ENCODE results near the gene SDF4. TPM values are rescaled to one million over a fixed set of nuclear protein-coding genes. Genes with fewer than 3 reads are reported as not detected.
"Not testable (repeated sequence)": the region's sequence is repeated elsewhere in the genome, so short reads cannot be mapped to it uniquely, and the experiment has no call there.

The SDF4 gene
- total RNA-seq, 4 donors from 2014 or later, result 29.7 to 105 (median 50.3) TPM

DNA sequence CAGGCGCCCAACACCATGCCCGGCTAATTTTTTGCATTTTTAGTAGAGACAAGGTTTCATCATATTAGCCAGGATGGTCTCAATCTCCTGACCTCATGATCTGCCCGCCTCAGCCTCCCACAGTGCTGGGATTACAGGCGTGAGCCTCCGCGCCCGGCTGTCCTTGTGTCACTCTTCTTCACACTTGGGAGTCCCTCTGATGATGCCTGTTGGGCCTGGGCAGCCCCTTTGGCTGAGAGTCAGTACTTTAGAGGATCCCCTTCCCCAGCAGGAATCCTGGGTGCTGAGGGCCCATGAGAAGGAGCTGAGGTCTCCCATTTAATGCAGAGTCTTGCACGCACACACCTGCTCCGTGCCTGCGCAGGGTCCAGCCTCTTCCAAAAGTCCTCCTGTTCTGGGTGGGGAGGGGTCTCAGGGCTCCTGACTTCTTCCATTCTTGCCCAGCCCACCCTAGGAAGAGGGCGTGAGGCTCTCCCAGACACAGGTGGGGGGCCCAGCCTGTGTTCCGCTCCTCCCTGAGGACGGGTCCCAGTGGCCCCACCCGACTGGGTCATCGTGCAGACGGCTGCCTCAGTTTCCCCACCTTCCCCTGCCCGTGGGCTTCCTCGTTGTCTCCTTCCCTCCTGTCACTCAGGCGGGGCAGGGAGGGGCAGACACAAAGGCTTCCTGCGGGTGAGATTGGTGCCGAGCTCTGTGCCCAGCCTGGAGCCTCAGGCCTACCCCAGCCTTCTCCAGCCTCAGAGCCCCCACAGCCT is 54.2 kb downstream of the SDF4 start:
- TF ChIP-seq, protein P1, sequence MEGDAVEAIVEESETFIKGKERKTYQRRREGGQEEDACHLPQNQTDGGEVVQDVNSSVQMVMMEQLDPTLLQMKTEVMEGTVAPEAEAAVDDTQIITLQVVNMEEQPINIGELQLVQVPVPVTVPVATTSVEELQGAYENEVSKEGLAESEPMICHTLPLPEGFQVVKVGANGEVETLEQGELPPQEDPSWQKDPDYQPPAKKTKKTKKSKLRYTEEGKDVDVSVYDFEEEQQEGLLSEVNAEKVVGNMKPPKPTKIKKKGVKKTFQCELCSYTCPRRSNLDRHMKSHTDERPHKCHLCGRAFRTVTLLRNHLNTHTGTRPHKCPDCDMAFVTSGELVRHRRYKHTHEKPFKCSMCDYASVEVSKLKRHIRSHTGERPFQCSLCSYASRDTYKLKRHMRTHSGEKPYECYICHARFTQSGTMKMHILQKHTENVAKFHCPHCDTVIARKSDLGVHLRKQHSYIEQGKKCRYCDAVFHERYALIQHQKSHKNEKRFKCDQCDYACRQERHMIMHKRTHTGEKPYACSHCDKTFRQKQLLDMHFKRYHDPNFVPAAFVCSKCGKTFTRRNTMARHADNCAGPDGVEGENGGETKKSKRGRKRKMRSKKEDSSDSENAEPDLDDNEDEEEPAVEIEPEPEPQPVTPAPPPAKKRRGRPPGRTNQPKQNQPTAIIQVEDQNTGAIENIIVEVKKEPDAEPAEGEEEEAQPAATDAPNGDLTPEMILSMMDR (IDR thresholded peaks at IDR 0.05), result no peak
- no peak for TF ChIP-seq POLR2A (IDR thresholded peaks at IDR 0.05)
- no peak for DNase-seq
- peaks cover 10 to 18% of the 10 kb centered on the region in 2 donors for H3K27me3 ChIP-seq

DNA sequence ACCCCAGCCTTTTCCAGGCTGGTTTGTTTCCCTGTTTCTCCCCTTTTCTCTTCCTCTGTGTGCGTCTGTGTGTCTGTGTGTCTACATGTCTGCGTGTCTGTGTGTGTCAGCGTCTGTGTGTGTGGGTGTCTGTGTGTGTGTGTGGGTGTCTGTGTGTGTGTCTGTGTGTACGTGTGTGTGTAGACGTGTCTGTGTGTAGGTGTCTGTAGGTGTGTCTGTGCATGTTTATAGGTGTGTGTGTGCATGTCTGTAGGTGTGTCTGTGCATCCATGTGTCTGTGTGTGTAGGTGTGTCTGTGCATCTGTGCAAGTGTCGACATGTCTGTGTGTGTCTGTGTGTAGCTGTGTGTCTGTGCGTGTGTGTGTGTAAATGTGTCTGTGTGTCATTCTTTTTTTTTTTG is 54.9 kb downstream of the SDF4 start:
- Histone ChIP-seq H3K27me3 (peaks cover 10 to 19% of the 10 kb centered on the region in 2 donors), H3K4me1 (no peaks in the 10 kb centered on the region), H3K4me3 (no peak overlapping the region), H3K27ac (no peak overlapping the region), H3K36me3 (no peaks in the 10 kb centered on the region), H3K9me3 (no peaks in the 10 kb centered on the region)
- intact Hi-C loops (cut with DNase I; ENCODE audit: low total_unique reads), result no loop called here
- DNase-seq, result no peak
- TF ChIP-seq, protein P1 (IDR thresholded peaks at IDR 0.05), result no peak
- TF ChIP-seq POLR2A (IDR thresholded peaks at IDR 0.05), result no peak

More for the DNA sequence above, 54.2 kb downstream of the SDF4 start:
- Histone ChIP-seq H3K27ac (no peak overlapping the region), H3K4me1 (no peaks in the 10 kb centered on the region), H3K36me3 (no peaks in the 10 kb centered on the region), H3K9me3 (no peaks in the 10 kb centered on the region), H3K4me3 (no peak overlapping the region)
- intact Hi-C loops (cut with DNase I; ENCODE audit: low total_unique reads), result no loop called here

DNA sequence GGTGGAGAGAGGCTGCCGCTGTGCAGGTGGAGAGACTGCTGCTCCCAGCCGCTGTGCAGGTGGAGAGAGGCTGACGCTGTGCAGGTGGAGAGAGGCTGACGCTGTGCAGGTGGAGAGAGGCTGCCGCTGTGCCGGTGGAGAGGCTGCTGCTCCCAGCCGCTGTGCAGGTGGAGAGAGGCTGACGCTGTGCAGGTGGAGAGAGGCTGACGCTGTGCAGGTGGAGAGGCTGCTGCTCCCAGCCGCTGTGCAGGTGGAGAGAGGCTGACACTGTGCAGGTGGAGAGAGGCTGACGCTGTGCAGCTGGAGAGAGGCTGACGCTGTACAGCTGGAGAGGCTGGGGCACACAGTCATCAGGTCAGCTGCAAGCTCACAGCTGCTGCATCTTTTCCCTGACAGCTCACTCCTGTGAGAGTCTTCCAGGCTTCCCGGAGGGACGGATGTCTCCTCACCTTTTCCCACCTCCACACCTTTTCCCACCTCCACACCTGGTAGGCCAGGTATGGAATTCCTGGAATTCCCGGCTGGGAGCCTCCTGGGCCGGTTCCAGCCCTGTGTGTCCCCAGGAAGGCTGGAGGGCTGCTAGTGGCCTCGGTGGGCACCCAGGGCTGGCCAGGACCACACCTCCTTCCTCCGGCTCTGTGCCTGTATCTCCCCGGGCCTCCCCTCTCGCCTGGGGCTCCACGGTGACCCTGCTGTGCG is 55.6 kb downstream of the SDF4 start:
- DNase-seq; H3K9me3 ChIP-seq; H3K27ac ChIP-seq; H3K36me3 ChIP-seq; H3K4me1 ChIP-seq; H3K4me3 ChIP-seq; intact Hi-C loops (cut with DNase I; ENCODE audit: low total_unique reads): not testable (repeated sequence)
- H3K27me3 ChIP-seq, result peaks cover 10 to 19% of the 10 kb centered on the region in 2 donors

DNA sequence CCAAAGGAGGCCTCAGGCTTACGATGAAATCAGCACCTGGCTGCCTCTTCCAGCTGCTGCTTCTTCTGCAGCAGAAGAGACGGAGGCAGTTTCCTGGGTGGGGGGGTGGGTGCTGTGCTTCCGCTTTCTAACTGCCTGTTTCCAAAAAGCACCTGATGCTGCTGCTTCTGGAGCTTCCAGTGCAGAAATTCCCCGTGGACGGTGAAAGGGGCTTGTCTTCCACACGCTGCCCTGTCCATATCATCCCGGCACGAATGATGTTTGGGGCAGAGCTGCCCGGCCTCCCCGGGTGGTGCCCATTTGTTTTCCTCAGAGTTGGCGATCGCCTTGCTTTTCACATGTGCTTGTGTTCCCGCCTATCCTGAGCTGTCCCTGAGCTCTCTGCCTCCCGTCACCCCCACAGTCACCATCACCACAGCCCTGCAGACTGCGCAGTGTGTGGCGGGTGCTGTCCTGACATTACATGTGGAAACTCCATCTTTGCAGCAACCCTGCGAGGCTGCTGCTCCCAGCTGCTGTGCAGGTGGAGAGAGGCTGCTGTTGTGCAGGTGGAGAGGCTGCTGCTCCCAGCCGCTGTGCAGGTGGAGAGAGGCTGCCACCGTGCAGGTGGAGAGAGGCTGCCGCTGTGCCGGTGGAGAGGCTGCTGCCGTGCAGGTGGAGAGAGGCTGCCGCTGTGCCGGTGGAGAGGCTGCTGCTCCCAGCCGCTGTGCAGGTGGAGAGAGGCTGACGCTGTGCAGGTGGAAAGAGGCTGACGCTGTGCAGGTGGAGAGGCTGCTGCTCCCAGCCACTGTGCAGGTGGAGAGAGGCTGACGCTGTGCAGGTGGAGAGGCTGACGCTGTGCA is 56.4 kb downstream of the SDF4 start:
- DNase-seq, result no peak
- no peaks in the 10 kb centered on the region for H3K36me3 ChIP-seq
- intact Hi-C loops (cut with DNase I; ENCODE audit: low total_unique reads), result no loop called here
- H3K27ac ChIP-seq, result no peak overlapping the region
- no peaks in the 10 kb centered on the region for H3K9me3 ChIP-seq
- peaks cover 10 to 19% of the 10 kb centered on the region in 2 donors for H3K27me3 ChIP-seq
- TF ChIP-seq, protein P1 (IDR thresholded peaks at IDR 0.05), result no peak
- TF ChIP-seq POLR2A (IDR thresholded peaks at IDR 0.05), result no peak
- H3K4me1 ChIP-seq, result no peaks in the 10 kb centered on the region
- H3K4me3 ChIP-seq, result no peak overlapping the region

DNA sequence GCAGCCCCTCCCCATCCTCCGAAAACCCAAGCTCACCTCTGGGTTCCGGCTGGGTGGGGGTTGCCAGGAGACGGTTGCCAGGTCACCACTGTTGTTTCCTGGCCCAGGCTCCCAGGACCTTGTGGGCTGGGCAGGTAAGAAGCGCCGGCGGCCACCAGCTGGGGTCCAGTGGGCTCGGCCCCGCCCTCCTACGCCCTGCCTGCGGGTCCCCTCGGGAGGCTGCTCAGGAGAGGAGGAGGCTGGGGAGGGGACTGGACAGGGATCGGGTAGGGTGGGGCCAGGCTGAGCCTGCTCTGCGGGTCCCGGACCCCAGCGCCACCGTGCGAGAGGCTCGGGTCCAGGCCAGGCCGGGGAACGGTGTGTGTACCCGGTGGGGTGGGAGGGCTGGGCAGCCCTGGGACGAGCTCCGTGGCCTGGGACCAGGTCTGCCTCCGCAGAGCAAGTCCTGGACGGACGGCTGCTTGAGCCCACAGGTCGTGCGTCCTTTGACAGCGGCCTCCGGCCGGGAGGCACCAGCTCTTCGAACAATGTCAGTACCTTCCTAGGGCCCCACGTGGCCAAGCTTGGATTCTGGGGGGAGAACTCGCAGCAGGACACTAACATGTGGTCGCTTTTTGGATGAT is 57.9 kb downstream of the SDF4 start, which contains the start of gene TTLL10:
Gene TTLL10, plus strand, starts transcription at position 88 of the 623 bp plus-strand sequence. CDS start 5,336 bp downstream, outside the sequence.
- H3K36me3 ChIP-seq, result no peaks in the 10 kb centered on the region
- TF ChIP-seq, protein P1 (IDR thresholded peaks at IDR 0.05), result no peak
- no peak for TF ChIP-seq POLR2A (IDR thresholded peaks at IDR 0.05)
- no peak within 1 kb of the TSS for H3K27ac ChIP-seq
- no peaks in the 10 kb centered on the region for H3K9me3 ChIP-seq
- H3K4me3 ChIP-seq, result no peak within 1 kb of the TSS
- intact Hi-C loops (cut with DNase I; ENCODE audit: low total_unique reads), result no loop called here
- peaks cover 10 to 19% of the 10 kb centered on the region in 2 donors for H3K27me3 ChIP-seq
- H3K4me1 ChIP-seq, result no peaks in the 10 kb centered on the region
- no peak for DNase-seq
